ENCODE results near the gene UCN. TPM values are rescaled to one million over a fixed set of nuclear protein-coding genes. Genes with fewer than 3 reads are reported as not detected.

Gene UCN
- 2.7 and 3.6 TPM in 2 replicates for total RNA-seq
- 2.4 TPM for total RNA-seq (2013)
- polyA plus RNA-seq: 4.3 and 4.5 TPM in 2 replicates
- 2.7 and 3.0 TPM in 2 replicates for polyA minus RNA-seq

GRCh38 chr2:27308359-27308881, at the start of gene UCN:
Gene UCN (minus strand): TSS chr2:27308445. CDS start chr2:27307895, 550 bp downstream.
- no peak for TF ChIP-seq EZH2 (IDR thresholded peaks at IDR 0.05; ENCODE audit: borderline replicate concordance, insufficient read depth, low read depth, low read length, poor library complexity, severe bottlenecking)
- no peak for TF ChIP-seq CTCF (IDR thresholded peaks at IDR 0.05)
- ChIA-PET POLR2A (no interaction called here), CTCF (no interaction called here)
- Histone ChIP-seq H3K9ac (ENCODE audit: low read length) (no peak within 1 kb of the TSS), H3K4me3 (ENCODE audit: control extremely low read depth in 1 of 5, extremely low read depth in 1 of 5, insufficient read depth in 1 of 5, low read depth in 2 of 5, low read length in 4 of 5) (no peak within 1 kb of the TSS), H3K79me2 (ENCODE audit: control insufficient read depth, insufficient read depth, low read length) (no peaks in the 10 kb centered on the region), H3K36me3 (replicated peaks in 1 of 2; ENCODE audit: control extremely low read depth in 1 of 2, control insufficient read depth in 1 of 2, extremely low read depth in 1 of 2, insufficient read depth in 2 of 2, low read length in 1 of 2) (peaks cover 4 to 9% of the 10 kb centered on the region in 2 experiments), H3K4me1 (ENCODE audit: control insufficient read depth in 2 of 2, insufficient read depth in 2 of 2, low read length in 2 of 2) (peaks cover 14% of the 10 kb centered on the region in 2 donors), H3K27ac (ENCODE audit: low read length in 2 of 2) (no peak within 1 kb of the TSS), H3K9me3 (ENCODE audit: control extremely low read depth in 1 of 3, control insufficient read depth in 2 of 3, insufficient read depth in 1 of 3, low read length in 2 of 3) (peaks cover 0 to 7% (median 0%) of the 10 kb centered on the region in 3 donors), H3K4me2 (replicated peaks; ENCODE audit: low read depth, low read length, poor library complexity, severe bottlenecking) (peak within 1 kb of the TSS; percentile 71), H4K20me1 (ENCODE audit: control insufficient read depth, insufficient read depth, low read length, poor library complexity, severe bottlenecking) (no peaks in the 10 kb centered on the region), H3K27me3 (replicated peaks in 1 of 4; ENCODE audit: control extremely low read depth in 1 of 4, control insufficient read depth in 3 of 4, insufficient read depth in 4 of 4, low read length in 3 of 4) (peaks cover 0 to 29% (median 9%) of the 10 kb centered on the region in 4 experiments), H2AFZ (ENCODE audit: insufficient read depth, low read depth, low read length, poor library complexity, severe bottlenecking) (no peak within 1 kb of the TSS)
- Mint-ChIP-seq H3K27me3 (peaks cover 21% of the 10 kb centered on the region), H3K4me1 (peaks cover 7% of the 10 kb centered on the region), H3K4me3 (no peak within 1 kb of the TSS), H3K27ac (no peak within 1 kb of the TSS), H3K9me3 (ENCODE audit: insufficient read depth) (no peaks in the 10 kb centered on the region)
- intact Hi-C loops (cut with micrococcal nuclease): no loop called here
- ATAC-seq (ENCODE audit: low read depth) (no peak), DNase-seq (no peak)
- WGBS (ENCODE audit: insufficient coverage): 94% methylated on average over 25 of the region's 25 CpGs
